Stimulated activated CD8-positive, alpha-beta memory T cell treated with anti-CD3 and anti-CD28 coated beads, Interleukin-12 subunit alpha, Interleukin-12 subunit beta, amount 100 ng/mL, for 4 hours (primary cell): ENCODE data around the gene PTGER4.
"Not testable (repeated sequence)": the region's sequence is repeated elsewhere in the genome, so short reads cannot be mapped to it uniquely, and the experiment has no call there.

ENCODE experiments used
- DNase-seq: peaks from one replicate; pipeline ENCODE4 v3.0.0-alpha.2; 2020; ENCODE audit warnings: low read depth

Gene PTGER4

GRCh38 chr5:40689438-40689837 is 9.7 kb downstream of the PTGER4 start:
- no peak for DNase-seq

GRCh38 chr5:40690267-40690666 is 10.6 kb downstream of the PTGER4 start:
- DNase-seq: no peak

- no peak for DNase-seq
Observed at GRCh38 chr5:40691894-40692293, 12.2 kb downstream of the PTGER4 start.

- no peak for DNase-seq
Observed at GRCh38 chr5:40694433-40694832, 14.7 kb downstream of the PTGER4 start.

GRCh38 chr5:40700116-40700782 is 20.5 kb downstream of the PTGER4 start:
- no peak for DNase-seq

GRCh38 chr5:40702027-40702426 is 22.3 kb downstream of the PTGER4 start:
- not testable (repeated sequence) for DNase-seq

- DNase-seq: not testable (repeated sequence)
Observed at GRCh38 chr5:40705484-40705883, 25.8 kb downstream of the PTGER4 start.

GRCh38 chr5:40710575-40710974 is 30.9 kb downstream of the PTGER4 start:
- DNase-seq: not testable (repeated sequence)

GRCh38 chr5:40714001-40714400 is 34.3 kb downstream of the PTGER4 start:
- no peak for DNase-seq

- DNase-seq: no peak
Observed at GRCh38 chr5:40716000-40716399, 36.3 kb downstream of the PTGER4 start.

- DNase-seq: no peak
Observed at GRCh38 chr5:40716590-40716989, 36.9 kb downstream of the PTGER4 start.

GRCh38 chr5:40717281-40717680 is 37.6 kb downstream of the PTGER4 start:
- DNase-seq: no peak

GRCh38 chr5:40720069-40720468 is 40.4 kb downstream of the PTGER4 start:
- no peak for DNase-seq

GRCh38 chr5:40722497-40722911 is 42.8 kb downstream of the PTGER4 start:
- DNase-seq: not testable (repeated sequence)

- DNase-seq: no peak
Observed at GRCh38 chr5:40733434-40733833, 53.7 kb downstream of the PTGER4 start.

- DNase-seq: no peak
Observed at GRCh38 chr5:40733879-40734563, 54.3 kb downstream of the PTGER4 start.

GRCh38 chr5:40734986-40735385 is 55.3 kb downstream of the PTGER4 start:
- DNase-seq: no peak

GRCh38 chr5:40735609-40736008 is 55.9 kb downstream of the PTGER4 start:
- no peak for DNase-seq

- no peak for DNase-seq
Observed at GRCh38 chr5:40736103-40736875, 56.6 kb downstream of the PTGER4 start.

GRCh38 chr5:40738502-40738901 is 58.8 kb downstream of the PTGER4 start:
- no peak for DNase-seq
